Measurements from ENCODE around the gene PRKRA.

- TF ChIP-seq EZH2phosphoT487 (IDR thresholded peaks at IDR 0.05) (no peak), CTCF (IDR thresholded peaks at IDR 0.05) (peak; percentile 93), EZH2 (IDR thresholded peaks at IDR 0.05) (no peak)
Observed at GRCh38 chr2:178414266-178415247, 36.4 kb downstream of the PRKRA start.
